ENCODE results near the gene CNST. TPM values are rescaled to one million over a fixed set of nuclear protein-coding genes. Genes with fewer than 3 reads are reported as not detected.

CNST gene, protein sequence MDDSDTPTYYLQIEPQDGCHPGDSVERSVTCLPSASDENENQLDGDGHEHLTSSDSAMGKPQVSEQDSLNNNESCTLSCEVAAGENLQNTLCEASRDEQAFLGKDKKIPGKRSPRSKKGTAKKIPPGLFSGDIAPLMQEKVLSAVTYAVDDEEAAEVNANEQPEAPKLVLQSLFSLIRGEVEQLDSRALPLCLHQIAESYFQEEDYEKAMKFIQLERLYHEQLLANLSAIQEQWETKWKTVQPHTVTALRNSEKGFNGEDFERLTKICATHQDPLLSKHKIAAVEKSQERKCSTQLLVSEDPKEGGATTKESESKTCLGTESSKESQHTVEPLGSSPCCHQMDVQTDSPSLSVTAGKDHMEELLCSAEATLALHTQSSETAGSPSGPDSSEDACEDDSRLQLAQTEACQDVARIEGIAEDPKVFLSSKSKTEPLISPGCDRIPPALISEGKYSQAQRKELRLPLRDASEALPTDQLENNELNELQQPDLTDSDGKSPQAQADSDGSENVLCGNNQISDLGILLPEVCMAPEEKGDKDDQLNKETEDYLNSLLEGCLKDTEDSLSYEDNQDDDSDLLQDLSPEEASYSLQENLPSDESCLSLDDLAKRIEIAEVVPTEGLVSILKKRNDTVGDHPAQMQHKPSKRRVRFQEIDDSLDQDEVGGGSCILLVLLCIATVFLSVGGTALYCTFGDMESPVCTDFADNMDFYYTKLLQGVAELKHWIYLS
- total RNA-seq: 10 to 100 TPM; 41.6 to 81.9 (median 65.6) TPM

DNA sequence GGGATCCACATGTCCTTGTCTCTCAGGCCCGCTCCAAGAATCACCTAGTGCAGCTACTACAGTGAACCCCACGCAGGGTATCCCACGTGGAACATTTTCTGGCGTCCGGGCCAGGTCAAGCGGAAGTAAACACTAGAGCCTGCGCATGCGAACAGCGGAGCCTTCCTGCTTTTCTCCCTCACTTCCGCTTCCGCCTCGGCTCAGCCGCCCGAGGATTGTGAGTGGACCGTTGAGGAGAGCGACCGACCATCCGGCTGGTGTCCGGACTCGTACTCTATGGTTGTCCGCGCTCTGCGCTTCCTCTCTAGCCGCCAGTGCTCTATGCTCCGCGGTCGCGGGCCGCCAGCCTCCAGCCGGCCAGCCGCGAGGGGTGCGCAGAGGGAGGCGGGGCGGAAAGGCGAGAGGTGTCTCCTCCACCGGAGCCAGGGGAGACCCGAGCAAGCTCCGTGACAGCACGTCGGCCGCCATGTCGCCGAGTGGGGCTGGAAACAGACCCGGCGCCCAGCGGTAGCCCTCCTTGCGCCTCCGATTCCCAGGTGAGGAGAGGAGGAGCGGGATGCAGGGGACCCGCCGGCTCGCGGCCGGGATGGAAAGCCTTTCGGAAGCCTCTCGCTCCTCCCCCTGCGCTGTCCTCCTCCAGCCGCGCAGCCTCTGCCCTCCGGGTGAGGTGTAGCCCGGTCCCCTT lies at the start of gene CNST, which contains the start of gene TFB2M:
TSS of gene CNST (plus strand) at position 329 of the 685 bp plus-strand sequence. CDS start 25,107 bp downstream, outside the sequence.
TSS of gene TFB2M (minus strand) at position 134 of the 685 bp plus-strand sequence. CDS start at position 11, 123 bp downstream.
- Histone ChIP-seq H3K27me3 (no peaks in the 10 kb centered on the region), H3K27ac (peak within 1 kb of the TSS; percentile 78 to 99 (median 98)), H3K36me3 (peaks cover 0 to 24% of the 10 kb centered on the region in 2 donors), H3K4me1 (peaks cover 8 to 62% (median 16%) of the 10 kb centered on the region in 3 donors), H3K4me3 (peak within 1 kb of the TSS; percentile 58 to 85), H3K9me3 (no peaks in the 10 kb centered on the region)
- WGBS, 2 donors (ENCODE audit: low coverage in 1 of 2): 0% methylated on average over 6 to 21 of the region's 62 CpGs
- peak; percentile 94 to 95 for TF ChIP-seq POLR2A (IDR thresholded peaks at IDR 0.05)
- peak; percentile 93 for TF ChIP-seq POLR2AphosphoS5 (IDR thresholded peaks at IDR 0.05)
- no peak for TF ChIP-seq EP300 (IDR thresholded peaks at IDR 0.05)
- TF ChIP-seq, protein P1, sequence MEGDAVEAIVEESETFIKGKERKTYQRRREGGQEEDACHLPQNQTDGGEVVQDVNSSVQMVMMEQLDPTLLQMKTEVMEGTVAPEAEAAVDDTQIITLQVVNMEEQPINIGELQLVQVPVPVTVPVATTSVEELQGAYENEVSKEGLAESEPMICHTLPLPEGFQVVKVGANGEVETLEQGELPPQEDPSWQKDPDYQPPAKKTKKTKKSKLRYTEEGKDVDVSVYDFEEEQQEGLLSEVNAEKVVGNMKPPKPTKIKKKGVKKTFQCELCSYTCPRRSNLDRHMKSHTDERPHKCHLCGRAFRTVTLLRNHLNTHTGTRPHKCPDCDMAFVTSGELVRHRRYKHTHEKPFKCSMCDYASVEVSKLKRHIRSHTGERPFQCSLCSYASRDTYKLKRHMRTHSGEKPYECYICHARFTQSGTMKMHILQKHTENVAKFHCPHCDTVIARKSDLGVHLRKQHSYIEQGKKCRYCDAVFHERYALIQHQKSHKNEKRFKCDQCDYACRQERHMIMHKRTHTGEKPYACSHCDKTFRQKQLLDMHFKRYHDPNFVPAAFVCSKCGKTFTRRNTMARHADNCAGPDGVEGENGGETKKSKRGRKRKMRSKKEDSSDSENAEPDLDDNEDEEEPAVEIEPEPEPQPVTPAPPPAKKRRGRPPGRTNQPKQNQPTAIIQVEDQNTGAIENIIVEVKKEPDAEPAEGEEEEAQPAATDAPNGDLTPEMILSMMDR (IDR thresholded peaks at IDR 0.05): peak in 1 of 4 experiments; percentile 17
- peak; percentile 98 for ATAC-seq

GRCh38 chr1:246517391-246517790 lies 48.9 kb upstream of the CNST start:
- no peak for ATAC-seq
- H3K4me1 ChIP-seq: no peaks in the 10 kb centered on the region
- peaks cover 0 to 46% (median 0%) of the 10 kb centered on the region in 3 donors for H3K9me3 ChIP-seq
- TF ChIP-seq, protein P1 (IDR thresholded peaks at IDR 0.05): no peak
- TF ChIP-seq POLR2AphosphoS5 (IDR thresholded peaks at IDR 0.05) (no peak), EP300 (IDR thresholded peaks at IDR 0.05) (no peak), POLR2A (IDR thresholded peaks at IDR 0.05) (no peak)
- WGBS, 2 donors (ENCODE audit: low coverage in 1 of 2): 72% methylated on average over 5 of the region's 7 CpGs; no CpG with 5 or more reads in 1 of the 2 donors
- no peak overlapping the region for H3K27ac ChIP-seq
- H3K27me3 ChIP-seq: no peaks in the 10 kb centered on the region
- H3K36me3 ChIP-seq: no peaks in the 10 kb centered on the region
- no peak overlapping the region for H3K4me3 ChIP-seq

DNA sequence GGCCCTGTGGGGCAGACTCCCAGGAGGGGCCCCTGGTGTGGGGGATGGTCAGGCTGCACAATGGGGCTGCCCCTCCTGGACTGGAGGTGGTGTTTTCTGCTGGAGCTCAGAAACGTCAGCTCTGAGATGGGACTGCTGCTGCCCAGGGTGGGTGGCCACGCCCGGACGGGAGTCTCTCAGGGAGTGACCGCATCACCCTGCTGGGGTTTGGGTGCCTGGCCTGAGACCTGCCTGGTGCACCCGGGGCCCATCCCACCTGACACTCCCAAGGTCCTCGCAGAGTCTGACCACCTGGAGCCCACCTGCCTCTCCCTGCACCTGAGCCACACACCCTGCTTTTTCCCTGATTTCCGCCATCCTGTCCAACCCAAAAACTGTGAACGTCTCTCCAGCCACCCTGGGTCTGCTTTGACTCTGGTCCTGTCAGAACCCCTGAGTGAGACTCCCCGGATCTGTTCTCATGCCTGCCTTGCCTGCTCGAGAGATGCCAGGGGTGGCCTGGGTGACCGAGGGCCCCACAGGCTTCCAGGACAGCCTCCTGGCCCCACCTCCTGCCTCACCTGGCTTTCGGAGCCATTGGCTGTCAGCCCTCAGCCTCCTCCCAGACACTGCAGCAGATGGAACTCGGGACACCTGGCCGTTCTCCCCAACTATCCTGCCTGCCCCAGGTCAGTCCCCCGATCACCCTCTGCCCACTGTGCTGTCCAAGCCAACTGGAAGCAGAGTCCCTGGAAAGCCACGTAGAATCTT lies 47.6 kb upstream of the CNST start:
- H3K27ac ChIP-seq: no peak overlapping the region
- WGBS, 2 donors (ENCODE audit: low coverage in 1 of 2): 76 to 100% methylated on average over 2 to 8 of the region's 17 CpGs
- H3K4me1 ChIP-seq: no peaks in the 10 kb centered on the region
- no peak overlapping the region for H3K4me3 ChIP-seq
- TF ChIP-seq EP300 (IDR thresholded peaks at IDR 0.05) (no peak), POLR2A (IDR thresholded peaks at IDR 0.05) (no peak), POLR2AphosphoS5 (IDR thresholded peaks at IDR 0.05) (no peak)
- TF ChIP-seq, protein P1 (IDR thresholded peaks at IDR 0.05): no peak
- peaks cover 0 to 40% (median 0%) of the 10 kb centered on the region in 3 donors for H3K9me3 ChIP-seq
- no peak for ATAC-seq
- no peaks in the 10 kb centered on the region for H3K36me3 ChIP-seq
- no peaks in the 10 kb centered on the region for H3K27me3 ChIP-seq

DNA sequence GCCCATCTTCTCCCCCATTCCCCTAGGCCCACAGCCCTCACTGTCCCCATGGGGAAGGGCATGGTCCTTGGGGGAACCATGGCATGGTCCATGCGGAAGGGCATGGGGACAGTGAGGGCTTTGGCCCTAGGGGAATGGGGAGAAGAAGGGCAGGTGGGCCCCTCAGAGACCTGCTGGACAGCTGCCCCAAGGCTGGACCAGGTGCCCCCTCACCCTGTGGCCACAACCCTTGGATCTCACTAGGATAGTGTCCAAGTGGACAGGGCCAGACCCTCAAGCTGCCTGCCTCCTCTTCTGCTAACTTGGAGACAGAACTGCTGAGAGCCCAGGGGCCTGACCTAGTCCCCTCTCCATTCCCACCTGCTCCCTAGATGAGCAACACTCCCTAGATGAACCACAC lies 46.7 kb upstream of the CNST start:
- TF ChIP-seq, protein P1 (IDR thresholded peaks at IDR 0.05): no peak
- TF ChIP-seq POLR2A (IDR thresholded peaks at IDR 0.05) (no peak), EP300 (IDR thresholded peaks at IDR 0.05) (no peak), POLR2AphosphoS5 (IDR thresholded peaks at IDR 0.05) (no peak)
- H3K4me3 ChIP-seq: no peak overlapping the region
- ATAC-seq: no peak

More for the DNA sequence above, 46.7 kb upstream of the CNST start:
- H3K27ac ChIP-seq: no peak overlapping the region
- H3K27me3 ChIP-seq: no peaks in the 10 kb centered on the region
- H3K4me1 ChIP-seq: no peaks in the 10 kb centered on the region
- no peaks in the 10 kb centered on the region for H3K36me3 ChIP-seq
- no CpG with 5 or more reads among the region's 1 CpG for WGBS, 2 donors (ENCODE audit: low coverage in 1 of 2)
- H3K9me3 ChIP-seq: peaks cover 0 to 32% (median 0%) of the 10 kb centered on the region in 3 donors

Measured in gastroesophageal sphincter (tissue), 4 donors.